ENCODE measurements around the gene RAD23A. TPM values are rescaled to one million over a fixed set of nuclear protein-coding genes. Genes with fewer than 3 reads are reported as not detected.

RAD23A gene
- total and polyA plus RNA-seq, 9 of the 15 experiments (the other 6 are each of a cell fraction or from before 2014, with no cell fraction given) = 9.5 to 181 (median 101) TPM

- TF ChIP-seq NBN (IDR thresholded peaks at IDR 0.05; ENCODE audit: low read depth) (no peak), ATF3 (IDR thresholded peaks at IDR 0.05) (no peak), ATF3 (CRISPR knock-in tag; conservative IDR thresholded peaks at IDR 0.05) (peak; percentile 51; the same call in 1 of the 2 replicates), E2F3 (CRISPR knock-in tag; IDR thresholded peaks at IDR 0.05) (0 out of 2 replicates have a peak, but pooled peaks have one; percentile 27), ZNF143 (CRISPR knock-in tag; IDR thresholded peaks at IDR 0.05) (0 out of 2 replicates have a peak, but pooled peaks have one; percentile 43), TBP (optimal IDR thresholded peaks at IDR 0.05; ENCODE audit: low read depth, low read length) (peak; percentile 13), NR2C2 (CRISPR knock-in tag; IDR thresholded peaks at IDR 0.05) (no peak), NR2C2 (tag; IDR thresholded peaks at IDR 0.05) (peak; percentile 75), TRIM24 (IDR thresholded peaks at IDR 0.05) (peak in 1 of 2 experiments; percentile 40; a peak in 1 of 4 replicates), L3MBTL2 (IDR thresholded peaks at IDR 0.05) (peak; percentile 97), NRF1 (conservative IDR thresholded peaks at IDR 0.05 in 1 of 2, IDR thresholded peaks at IDR 0.05 in 1 of 2) (peak; percentile 75 to 82), FOSL1 (tag; conservative IDR thresholded peaks at IDR 0.05) (no peak), HDAC3 (IDR thresholded peaks at IDR 0.05; ENCODE audit: borderline replicate concordance, partially characterized antibody) (no peak), PTBP1 (IDR thresholded peaks at IDR 0.05; ENCODE audit: low read depth, low read length) (no peak), ZNF134 (CRISPR knock-in tag; conservative IDR thresholded peaks at IDR 0.05) (no peak), CTBP1 (IDR thresholded peaks at IDR 0.05; ENCODE audit: borderline replicate concordance) (peak; percentile 59), MLLT1 (IDR thresholded peaks at IDR 0.05) (peak in 1 of 2 experiments; percentile 46; a peak in 1 of 4 replicates), RNF2 (IDR thresholded peaks at IDR 0.05) (0 out of 2 replicates have a peak, but pooled peaks have one; percentile 33), ILK (tag; IDR thresholded peaks at IDR 0.05; ENCODE audit: borderline replicate concordance, low read depth) (no peak), CEBPG (CRISPR knock-in tag; IDR thresholded peaks at IDR 0.05) (peak; percentile 49; the same call in 1 of the 2 replicates), CEBPG (tag; conservative IDR thresholded peaks at IDR 0.05 in 1 of 2, IDR thresholded peaks at IDR 0.05 in 1 of 2) (no peak)
- TF ChIP-seq, protein P1, sequence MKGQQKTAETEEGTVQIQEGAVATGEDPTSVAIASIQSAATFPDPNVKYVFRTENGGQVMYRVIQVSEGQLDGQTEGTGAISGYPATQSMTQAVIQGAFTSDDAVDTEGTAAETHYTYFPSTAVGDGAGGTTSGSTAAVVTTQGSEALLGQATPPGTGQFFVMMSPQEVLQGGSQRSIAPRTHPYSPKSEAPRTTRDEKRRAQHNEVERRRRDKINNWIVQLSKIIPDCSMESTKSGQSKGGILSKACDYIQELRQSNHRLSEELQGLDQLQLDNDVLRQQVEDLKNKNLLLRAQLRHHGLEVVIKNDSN (CRISPR knock-in tag; IDR thresholded peaks at IDR 0.05) = peak; percentile 99
These were observed 39.6 kb downstream of the RAD23A start (continued) for GRCh38 chr19:12985049-12985776.

Measured in K562 (cell line).